Neural cell (in vitro differentiated cells): ENCODE measurements around the gene LRP8. TPM values are rescaled to one million over a fixed set of nuclear protein-coding genes. Genes with fewer than 3 reads are reported as not detected.

Experiments
- H2AFZ ChIP-seq: fragments of 200-600, 300-800 bp; sonication (generic), shearing (Covaris generic); 2 replicates; pipeline ENCODE4 v1.6.0; 2014; ENCODE audit warnings: low read depth, mild to moderate bottlenecking, antibody characterized with exemption, low read length, moderate library complexity
- H3F3A ChIP-seq: fragments of 200-600 bp; shearing (Covaris generic); 2 replicates; pipeline ENCODE4 v1.6.1; 2016; ENCODE audit warnings: mild to moderate bottlenecking, moderate library complexity, mixed read lengths, antibody characterized with exemption, low read length; ENCODE audit not compliant: insufficient read depth, poor library complexity, severe bottlenecking
- H3K27ac ChIP-seq: fragments of 200-600, 300-800 bp; sonication (generic), shearing (Covaris generic); 2 replicates; pipeline ENCODE4 v1.5.1; 2014; ENCODE audit warnings: mild to moderate bottlenecking, low read length, moderate library complexity
- H3K27me3 ChIP-seq: fragments of 300-800, 200-600 bp; sonication (generic), shearing (Covaris generic); 2 replicates; pipeline ENCODE4 v1.6.0; 2014; ENCODE audit warnings: mild to moderate bottlenecking, low read depth, low read length, moderate library complexity; ENCODE audit not compliant: insufficient read depth
- H3K36me3 ChIP-seq: fragments of 300-800, 200-600 bp; sonication (generic), shearing (Covaris generic); 2 replicates; pipeline ENCODE4 v1.5.1; 2014; ENCODE audit warnings: mild to moderate bottlenecking, antibody characterized with exemption, low read length, moderate library complexity; ENCODE audit not compliant: insufficient read depth
- H3K4me2 ChIP-seq: fragments of 300-800, 200-600 bp; sonication (generic), shearing (Covaris generic); 2 replicates; pipeline ENCODE4 v1.6.0; 2014; ENCODE audit warnings: mild to moderate bottlenecking, low read length
- H3K4me3 ChIP-seq: fragments of 300-800, 200-600 bp; sonication (generic), shearing (Covaris generic); 2 replicates; pipeline ENCODE4 v1.5.1; 2014; ENCODE audit warnings: mild to moderate bottlenecking, low read length, moderate library complexity
- H3K79me2 ChIP-seq: fragments of 200-600 bp; shearing (Covaris generic); replicated peaks from 2 replicates; pipeline ENCODE4 v1.6.0; 2014; ENCODE audit warnings: mild to moderate bottlenecking, low read length, moderate library complexity; ENCODE audit not compliant: insufficient read depth
- H3K9ac ChIP-seq: fragments of 300-800, 200-600 bp; sonication (generic), shearing (Covaris generic); 2 replicates; pipeline ENCODE4 v1.6.1; 2016; ENCODE audit warnings: mild to moderate bottlenecking, low read length, mixed read lengths
- H3K9me2 ChIP-seq: fragments of 200-600 bp; shearing (Covaris generic); 2 replicates; pipeline ENCODE4 v1.6.1; 2016; ENCODE audit warnings: mild to moderate bottlenecking, low read length, mixed read lengths; ENCODE audit not compliant: insufficient read depth
- H3K9me3 ChIP-seq: fragments of 200-600, 300-800 bp; sonication (generic), shearing (Covaris generic); 2 replicates; pipeline ENCODE4 v1.6.1; 2016; ENCODE audit warnings: mild to moderate bottlenecking, mixed run types, low read length, moderate library complexity, mixed read lengths
- H4K20me1 ChIP-seq: fragments of 200-600 bp; shearing (Covaris generic); 2 replicates; pipeline ENCODE4 v1.6.1; 2016; ENCODE audit warnings: mild to moderate bottlenecking, mixed run types; ENCODE audit not compliant: insufficient read depth
- EP300 ChIP-seq: fragments of 450-650 bp; conservative IDR thresholded peaks from 2 replicates; pipeline ENCODE4 v1.6.1; 2014; ENCODE audit warnings: antibody characterized with exemption, mild to moderate bottlenecking, moderate library complexity; ENCODE audit not compliant: poor library complexity, severe bottlenecking
- EZH2 ChIP-seq: fragments of 200-600, 300-800 bp; shearing (Covaris generic), sonication (generic); IDR thresholded peaks from 2 replicates; pipeline ENCODE4 v1.6.1; 2014; ENCODE audit warnings: antibody characterized with exemption, low read length, borderline replicate concordance, mild to moderate bottlenecking; ENCODE audit not compliant: insufficient read depth, poor library complexity, severe bottlenecking
- MXI1 ChIP-seq: fragments of 450-650 bp; conservative IDR thresholded peaks from 2 replicates; pipeline ENCODE4 v1.6.1; 2014; ENCODE audit warnings: antibody characterized with exemption, mild to moderate bottlenecking; ENCODE audit not compliant: poor library complexity, severe bottlenecking
- POLR2AphosphoS5 ChIP-seq: IDR thresholded peaks from 2 replicates; pipeline ENCODE4 v1.6.1; 2012
- RAD21 ChIP-seq: fragments of 450-650 bp; conservative IDR thresholded peaks from 2 replicates; pipeline ENCODE4 v1.6.1; 2014; ENCODE audit warnings: antibody characterized with exemption, mild to moderate bottlenecking, moderate library complexity
- REST ChIP-seq: IDR thresholded peaks from 2 replicates; pipeline ENCODE4 v1.6.1; 2012; ENCODE audit warnings: borderline replicate concordance
- SMC3 ChIP-seq: fragments of 450-650 bp; conservative IDR thresholded peaks from 2 replicates; pipeline ENCODE4 v1.6.1; 2014; ENCODE audit warnings: antibody characterized with exemption, mild to moderate bottlenecking, moderate library complexity; ENCODE audit not compliant: poor library complexity
- TAF1 ChIP-seq: IDR thresholded peaks from 2 replicates; pipeline ENCODE4 v1.6.1; 2012; ENCODE audit warnings: low read depth
- polyA plus RNA-seq: library from polyadenylated mRNA; depleted of rRNA; stranded (reverse); fragments of >200 nt; gene quantifications from 2 replicates; pipeline ENCODE4 v1.2.3, GENCODE V29; 2014
- TF ChIP-seq, protein P1 (sequence below): fragments of 450-650 bp; IDR thresholded peaks from 2 replicates; pipeline ENCODE4 v1.5.1; 2014; ENCODE audit warnings: antibody characterized with exemption, mild to moderate bottlenecking, moderate library complexity; ENCODE audit not compliant: poor library complexity, severe bottlenecking

Gene LRP8
- polyA plus RNA-seq, 1 donor from 2014 or later, result 65.8 TPM

GRCh38 chr1:53242381-53242780 lies 85.5 kb downstream of the LRP8 start:
- Histone ChIP-seq H3K79me2 (peaks cover 9% of the 10 kb centered on the region), H3K36me3 (no peaks in the 10 kb centered on the region), H3K9me3 (no peaks in the 10 kb centered on the region), H3K4me2 (no peak overlapping the region), H2AFZ (no peak overlapping the region), H3K4me3 (no peak overlapping the region), H3F3A (no peaks in the 10 kb centered on the region), H3K9ac (no peak overlapping the region), H4K20me1 (no peaks in the 10 kb centered on the region), H3K9me2 (no peaks in the 10 kb centered on the region), H3K27me3 (no peaks in the 10 kb centered on the region), H3K27ac (no peak overlapping the region)
- TF ChIP-seq MXI1 (no peak), EP300 (no peak), REST (no peak), TAF1 (no peak)

DNA sequence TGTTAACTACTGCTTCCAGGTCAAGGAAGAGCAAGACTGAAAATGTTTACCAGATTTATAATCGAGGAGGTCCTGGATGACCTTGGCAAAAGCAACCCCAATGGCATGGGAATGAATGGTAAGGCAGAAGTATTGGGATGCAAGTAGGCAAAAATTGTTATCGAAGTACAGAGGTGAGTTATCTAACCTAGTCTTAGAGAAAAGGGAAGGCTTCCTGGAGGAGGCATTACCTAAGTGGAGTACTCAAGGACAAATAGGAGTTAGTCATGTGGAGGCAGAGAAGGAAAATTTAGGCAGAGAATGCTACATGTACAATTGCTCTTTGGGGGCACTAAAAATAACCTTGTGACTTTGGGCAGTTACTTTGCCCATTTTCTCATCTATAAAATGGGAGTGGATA lies 86.0 kb downstream of the LRP8 start:
- no peaks in the 10 kb centered on the region for H3K36me3 ChIP-seq
- no peaks in the 10 kb centered on the region for H3F3A ChIP-seq
- no peaks in the 10 kb centered on the region for H3K9me3 ChIP-seq
- no peaks in the 10 kb centered on the region for H3K27me3 ChIP-seq
- H3K27ac ChIP-seq, result no peak overlapping the region
- H3K9ac ChIP-seq, result no peak overlapping the region
- H3K9me2 ChIP-seq, result no peaks in the 10 kb centered on the region
- peaks cover 13% of the 10 kb centered on the region for H3K79me2 ChIP-seq
- no peaks in the 10 kb centered on the region for H4K20me1 ChIP-seq
- no peak overlapping the region for H3K4me3 ChIP-seq
- H3K4me2 ChIP-seq, result no peak overlapping the region
- H2AFZ ChIP-seq, result no peak overlapping the region
- no peak for TF ChIP-seq EZH2
- TF ChIP-seq, protein P1, sequence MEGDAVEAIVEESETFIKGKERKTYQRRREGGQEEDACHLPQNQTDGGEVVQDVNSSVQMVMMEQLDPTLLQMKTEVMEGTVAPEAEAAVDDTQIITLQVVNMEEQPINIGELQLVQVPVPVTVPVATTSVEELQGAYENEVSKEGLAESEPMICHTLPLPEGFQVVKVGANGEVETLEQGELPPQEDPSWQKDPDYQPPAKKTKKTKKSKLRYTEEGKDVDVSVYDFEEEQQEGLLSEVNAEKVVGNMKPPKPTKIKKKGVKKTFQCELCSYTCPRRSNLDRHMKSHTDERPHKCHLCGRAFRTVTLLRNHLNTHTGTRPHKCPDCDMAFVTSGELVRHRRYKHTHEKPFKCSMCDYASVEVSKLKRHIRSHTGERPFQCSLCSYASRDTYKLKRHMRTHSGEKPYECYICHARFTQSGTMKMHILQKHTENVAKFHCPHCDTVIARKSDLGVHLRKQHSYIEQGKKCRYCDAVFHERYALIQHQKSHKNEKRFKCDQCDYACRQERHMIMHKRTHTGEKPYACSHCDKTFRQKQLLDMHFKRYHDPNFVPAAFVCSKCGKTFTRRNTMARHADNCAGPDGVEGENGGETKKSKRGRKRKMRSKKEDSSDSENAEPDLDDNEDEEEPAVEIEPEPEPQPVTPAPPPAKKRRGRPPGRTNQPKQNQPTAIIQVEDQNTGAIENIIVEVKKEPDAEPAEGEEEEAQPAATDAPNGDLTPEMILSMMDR, result no peak
- TF ChIP-seq TAF1, result no peak
- TF ChIP-seq POLR2AphosphoS5, result no peak
- TF ChIP-seq RAD21, result no peak
- TF ChIP-seq EP300, result no peak
- TF ChIP-seq SMC3, result no peak
- TF ChIP-seq REST, result no peak
- no peak for TF ChIP-seq MXI1
